EH (cell line): ENCODE measurements around the gene ST3GAL3.

ENCODE experiments used
- DNase-seq: peaks from one replicate; pipeline ENCODE4 v3.0.0-alpha.2; 2015; ENCODE audit warnings: low read depth

ST3GAL3 gene

GRCh38 chr1:43703836-43704235, 3.5 kb upstream of the ST3GAL3 start:
- DNase-seq = no peak

- peak; percentile 33 for DNase-seq
These were observed 2.5 kb upstream of the ST3GAL3 start for GRCh38 chr1:43704838-43705237.

GRCh38 chr1:43705334-43705733, 2.0 kb upstream of the ST3GAL3 start:
- DNase-seq = no peak

- DNase-seq = no peak
These were observed 1.2 kb upstream of the ST3GAL3 start for GRCh38 chr1:43705982-43706597.

- DNase-seq = peak; percentile 35
These were observed 642 bp upstream of the ST3GAL3 start for GRCh38 chr1:43706598-43707189.

- DNase-seq = peak; percentile 58
These were observed 670 bp downstream of the ST3GAL3 start for GRCh38 chr1:43708002-43708410.

GRCh38 chr1:43711049-43711448, 3.7 kb downstream of the ST3GAL3 start:
- peak; percentile 89 for DNase-seq

GRCh38 chr1:43711524-43712386, 4.4 kb downstream of the ST3GAL3 start:
- DNase-seq = peak; percentile 88

- no peak for DNase-seq
These were observed 9.4 kb downstream of the ST3GAL3 start for GRCh38 chr1:43716559-43717281.

GRCh38 chr1:43719063-43719462, 11.7 kb downstream of the ST3GAL3 start:
- peak; percentile 67 for DNase-seq

- peak; percentile 74 for DNase-seq
These were observed 12.5 kb downstream of the ST3GAL3 start for GRCh38 chr1:43719670-43720419.

- DNase-seq = peak; percentile 21
These were observed 15.5 kb downstream of the ST3GAL3 start for GRCh38 chr1:43722810-43723209.

- peak; percentile 27 for DNase-seq
These were observed 22.6 kb downstream of the ST3GAL3 start for GRCh38 chr1:43729816-43730463.

GRCh38 chr1:43731867-43732531, 24.7 kb downstream of the ST3GAL3 start:
- no peak for DNase-seq

GRCh38 chr1:43736819-43737218, 29.5 kb downstream of the ST3GAL3 start:
- DNase-seq = no peak

GRCh38 chr1:43742026-43742425, 34.7 kb downstream of the ST3GAL3 start:
- no peak for DNase-seq

- no peak for DNase-seq
These were observed 35.9 kb downstream of the ST3GAL3 start for GRCh38 chr1:43743206-43743605.

GRCh38 chr1:43747736-43748135, 40.4 kb downstream of the ST3GAL3 start:
- no peak for DNase-seq

GRCh38 chr1:43750083-43750482, 42.7 kb downstream of the ST3GAL3 start:
- DNase-seq = no peak

- DNase-seq = no peak
These were observed 46.1 kb downstream of the ST3GAL3 start for GRCh38 chr1:43753422-43753821.

GRCh38 chr1:43754892-43755291, 47.6 kb downstream of the ST3GAL3 start:
- no peak for DNase-seq
